ENCODE data around the gene CCT6A.
"Not testable (repeated sequence)": the region's sequence is repeated elsewhere in the genome, so short reads cannot be mapped to it uniquely, and the experiment has no call there.

Gene CCT6A

DNA sequence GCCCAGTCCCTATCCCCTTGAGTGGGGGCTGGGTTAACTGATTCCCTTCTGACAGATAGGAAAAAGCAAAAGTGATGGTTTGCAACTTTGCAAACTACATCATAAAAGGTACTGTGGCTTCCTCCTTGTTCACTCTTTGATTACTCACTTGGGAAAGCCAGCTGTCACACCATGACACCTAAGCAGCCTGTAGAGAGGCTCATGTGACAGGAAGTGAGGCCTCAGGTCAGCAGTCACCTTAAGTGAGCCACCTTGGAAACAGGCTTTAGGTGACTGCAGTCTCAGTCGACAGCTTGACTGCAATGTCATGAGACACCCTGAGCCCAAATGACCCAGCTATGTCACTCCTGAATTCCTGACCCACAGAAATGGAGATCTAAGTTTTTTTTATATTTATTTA lies 59.0 kb downstream of the CCT6A start:
- H3K4me3 ChIP-seq (ENCODE audit: low read depth, low read length), result no peak overlapping the region
- DNase-seq (ENCODE audit: low read depth), result no peak
- TF ChIP-seq, protein P1, sequence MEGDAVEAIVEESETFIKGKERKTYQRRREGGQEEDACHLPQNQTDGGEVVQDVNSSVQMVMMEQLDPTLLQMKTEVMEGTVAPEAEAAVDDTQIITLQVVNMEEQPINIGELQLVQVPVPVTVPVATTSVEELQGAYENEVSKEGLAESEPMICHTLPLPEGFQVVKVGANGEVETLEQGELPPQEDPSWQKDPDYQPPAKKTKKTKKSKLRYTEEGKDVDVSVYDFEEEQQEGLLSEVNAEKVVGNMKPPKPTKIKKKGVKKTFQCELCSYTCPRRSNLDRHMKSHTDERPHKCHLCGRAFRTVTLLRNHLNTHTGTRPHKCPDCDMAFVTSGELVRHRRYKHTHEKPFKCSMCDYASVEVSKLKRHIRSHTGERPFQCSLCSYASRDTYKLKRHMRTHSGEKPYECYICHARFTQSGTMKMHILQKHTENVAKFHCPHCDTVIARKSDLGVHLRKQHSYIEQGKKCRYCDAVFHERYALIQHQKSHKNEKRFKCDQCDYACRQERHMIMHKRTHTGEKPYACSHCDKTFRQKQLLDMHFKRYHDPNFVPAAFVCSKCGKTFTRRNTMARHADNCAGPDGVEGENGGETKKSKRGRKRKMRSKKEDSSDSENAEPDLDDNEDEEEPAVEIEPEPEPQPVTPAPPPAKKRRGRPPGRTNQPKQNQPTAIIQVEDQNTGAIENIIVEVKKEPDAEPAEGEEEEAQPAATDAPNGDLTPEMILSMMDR (IDR thresholded peaks at IDR 0.05; ENCODE audit: insufficient read depth, low read depth, low read length, missing control alignments), result no peak

DNA sequence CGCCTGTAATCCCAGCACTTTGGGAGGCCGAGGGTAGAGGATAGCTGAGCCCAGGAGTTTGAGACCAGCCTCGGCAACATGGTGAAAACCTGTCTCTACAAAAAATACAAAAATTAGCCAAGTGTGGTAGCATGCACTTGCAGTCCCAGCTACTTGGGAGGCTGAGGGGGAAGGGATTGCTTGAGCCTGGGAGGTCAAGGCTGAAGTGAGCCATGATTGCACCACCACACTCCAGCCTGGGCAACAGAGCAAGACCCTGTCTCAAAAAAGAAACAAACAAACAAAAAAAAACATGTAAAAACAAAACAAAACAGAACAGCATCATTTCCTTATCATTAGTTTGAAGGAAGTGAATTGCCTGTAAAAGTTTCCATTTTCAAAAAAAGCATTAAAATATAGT lies 60.7 kb downstream of the CCT6A start:
- DNase-seq (ENCODE audit: low read depth); H3K4me3 ChIP-seq (ENCODE audit: low read depth, low read length): not testable (repeated sequence)

Measured in GM12865 (cell line).